NCI-H2107 treated with DMSO at 0.1 percent for 48 hours (cell line): ENCODE measurements around the gene TMEM259.

Experiments used
- DNase-seq: peaks from one replicate; lab custom pipeline; 2025; ENCODE audit not compliant: unreplicated experiment; lab: John Stamatoyannopoulos, UW

TMEM259 gene

GRCh38 chr19:1020868-1021425 is at the start of gene TMEM259:
TSS of gene TMEM259 (minus strand) at chr19:1021123. CDS start at chr19:1020996, 127 bp downstream.
- DNase-seq = peak; percentile 93

GRCh38 chr19:1070576-1070930 is 49.6 kb upstream of the TMEM259 start:
- DNase-seq = no peak

DNA sequence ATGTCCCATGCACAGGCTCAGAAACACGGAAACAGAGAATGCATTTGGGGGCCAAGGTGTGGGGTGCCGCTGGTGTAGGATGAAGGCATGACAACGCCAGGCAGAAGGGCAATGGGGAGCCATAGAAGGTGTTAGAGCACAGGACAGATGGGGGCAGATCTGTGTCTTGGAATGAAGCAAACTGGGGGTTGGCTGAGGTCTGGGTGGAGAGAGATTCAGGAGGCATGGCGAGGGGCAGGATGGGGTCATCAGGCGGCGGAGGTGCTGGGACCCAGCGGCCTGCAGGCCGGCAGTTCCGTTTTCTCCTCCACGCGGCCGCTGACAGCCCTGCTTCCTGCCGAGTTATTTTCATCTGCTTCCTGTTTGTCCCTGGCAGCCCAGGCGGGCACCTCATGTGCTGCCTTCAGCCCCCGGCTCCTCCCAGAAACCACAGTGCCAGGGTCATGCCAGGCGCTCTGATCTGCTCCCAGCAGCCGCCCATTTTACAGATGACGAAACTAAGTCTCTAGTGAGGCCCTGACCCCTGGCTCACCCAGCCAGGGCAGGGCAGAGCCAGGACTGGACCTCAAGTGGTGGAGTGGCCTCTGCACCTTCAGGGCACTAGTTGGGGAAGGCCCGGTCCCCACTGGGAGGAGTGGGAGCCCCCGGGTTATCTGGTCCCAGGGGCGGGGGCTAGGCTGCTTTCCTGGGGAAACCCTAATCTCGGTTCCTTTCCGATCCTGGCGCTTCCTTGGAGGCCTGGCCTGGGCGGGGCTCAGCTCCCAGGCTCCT is 48.3 kb upstream of the TMEM259 start:
- no peak for DNase-seq

- no peak for DNase-seq
Measured at GRCh38 chr19:1068009-1069001, 47.4 kb upstream of the TMEM259 start.

DNA sequence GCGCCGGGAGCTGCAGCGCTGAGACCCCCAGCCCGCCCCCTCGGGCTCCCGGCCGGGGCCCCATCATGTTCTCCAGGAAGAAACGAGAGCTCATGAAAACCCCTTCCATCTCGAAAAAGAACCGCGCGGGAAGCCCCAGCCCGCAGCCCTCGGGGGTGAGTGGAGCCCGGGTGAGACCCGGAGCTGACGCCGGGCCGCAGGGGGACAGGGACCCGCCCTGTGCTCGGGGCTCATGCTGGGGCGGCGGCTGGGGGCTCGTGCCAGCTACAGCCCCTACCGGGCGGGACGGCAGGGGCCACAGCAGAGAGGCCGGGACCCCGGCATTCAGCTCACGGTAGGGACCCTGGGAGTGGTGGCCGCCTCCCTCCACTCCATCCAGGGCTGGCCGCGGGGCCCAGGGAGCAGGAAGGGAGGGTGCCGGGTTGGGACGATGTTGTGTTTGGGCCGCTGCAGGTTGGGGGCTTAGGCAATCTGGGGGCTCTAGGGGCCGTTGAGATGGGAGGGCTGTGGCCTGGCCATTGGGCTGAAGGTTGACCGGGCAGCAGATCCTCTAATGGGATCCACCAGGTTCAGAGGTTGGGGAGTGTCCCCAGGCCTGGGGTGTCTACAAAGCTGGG is 46.5 kb upstream of the TMEM259 start:
- DNase-seq = no peak

DNA sequence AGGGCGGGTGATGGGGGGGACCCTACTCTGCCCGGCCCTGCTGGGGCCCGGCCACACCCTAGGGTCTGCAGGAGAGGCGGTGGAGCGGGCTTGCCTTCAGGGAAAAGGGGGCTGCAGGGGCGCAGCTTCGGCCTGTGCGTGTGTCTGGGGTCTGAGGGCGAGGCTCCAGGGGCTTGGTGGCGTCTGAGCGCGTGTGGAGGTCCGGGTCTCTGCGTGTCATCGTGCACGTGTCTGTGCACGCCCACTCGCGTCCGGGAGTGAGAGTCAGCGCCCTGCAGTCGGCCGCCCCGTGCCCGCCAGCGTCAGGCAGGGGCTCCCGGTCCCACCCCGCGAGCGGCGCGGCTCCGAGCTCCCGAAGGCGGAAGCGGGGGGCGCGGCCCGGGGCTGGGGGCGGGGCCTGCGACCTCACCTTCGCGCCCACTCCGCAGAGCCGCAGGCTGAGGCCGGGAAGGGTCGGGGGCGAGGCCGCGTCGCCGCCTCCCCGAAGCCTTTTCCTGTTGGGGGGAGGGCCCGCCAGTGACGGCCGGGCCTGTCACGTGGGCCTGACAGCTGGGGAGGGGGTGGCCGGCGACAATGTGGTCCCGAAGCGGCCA is 45.9 kb upstream of the TMEM259 start, which contains the start of gene ARHGAP45:
Gene ARHGAP45, plus strand, starts transcription at position 420 of the 593 bp plus-strand sequence. CDS start 239 bp downstream, outside the sequence.
- DNase-seq = no peak

GRCh38 chr19:1066251-1066747 is 45.4 kb upstream of the TMEM259 start:
- DNase-seq = no peak

GRCh38 chr19:1065606-1066109 is 44.7 kb upstream of the TMEM259 start:
- DNase-seq = no peak

DNA sequence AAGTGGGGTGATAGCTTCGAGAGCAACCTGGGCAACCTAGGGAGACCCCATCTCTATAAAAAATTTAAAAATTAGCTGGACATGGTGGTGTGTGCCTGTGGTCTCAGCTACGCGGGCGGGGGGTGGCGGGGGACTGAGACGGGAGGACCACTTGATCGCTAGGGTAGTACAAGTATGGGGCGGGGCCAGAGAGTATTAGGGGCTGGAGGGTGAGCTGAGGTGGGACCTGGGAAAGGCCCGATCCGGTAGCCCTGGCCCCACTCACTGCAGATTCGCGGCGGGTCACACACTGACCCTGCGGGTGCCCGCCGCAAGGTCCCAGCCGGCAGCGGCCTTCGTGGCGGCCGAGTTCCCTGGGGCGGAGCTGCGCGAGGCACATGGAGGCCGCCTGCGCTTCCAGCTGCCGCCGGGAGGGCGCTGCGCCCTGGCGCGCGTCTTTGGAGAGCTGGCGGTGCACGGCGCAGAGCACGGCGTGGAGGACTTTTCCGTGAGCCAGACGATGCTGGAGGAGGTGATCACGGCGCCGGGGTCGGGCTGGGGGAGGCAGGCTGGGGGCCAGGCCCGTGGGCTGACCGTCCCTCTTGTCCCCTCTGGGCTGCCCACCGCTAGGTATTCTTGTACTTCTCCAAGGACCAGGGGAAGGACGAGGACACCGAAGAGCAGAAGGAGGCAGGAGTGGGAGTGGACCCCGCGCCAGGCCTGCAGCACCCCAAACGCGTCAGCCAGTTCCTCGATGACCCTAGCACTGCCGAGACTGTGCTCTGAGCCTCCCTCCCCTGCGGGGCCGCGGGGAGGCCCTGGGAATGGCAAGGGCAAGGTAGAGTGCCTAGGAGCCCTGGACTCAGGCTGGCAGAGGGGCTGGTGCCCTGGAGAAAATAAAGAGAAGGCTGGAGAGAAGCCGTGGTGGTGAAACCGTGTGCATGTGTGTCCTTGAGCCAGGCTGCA is 44.0 kb upstream of the TMEM259 start:
- DNase-seq = no peak

DNA sequence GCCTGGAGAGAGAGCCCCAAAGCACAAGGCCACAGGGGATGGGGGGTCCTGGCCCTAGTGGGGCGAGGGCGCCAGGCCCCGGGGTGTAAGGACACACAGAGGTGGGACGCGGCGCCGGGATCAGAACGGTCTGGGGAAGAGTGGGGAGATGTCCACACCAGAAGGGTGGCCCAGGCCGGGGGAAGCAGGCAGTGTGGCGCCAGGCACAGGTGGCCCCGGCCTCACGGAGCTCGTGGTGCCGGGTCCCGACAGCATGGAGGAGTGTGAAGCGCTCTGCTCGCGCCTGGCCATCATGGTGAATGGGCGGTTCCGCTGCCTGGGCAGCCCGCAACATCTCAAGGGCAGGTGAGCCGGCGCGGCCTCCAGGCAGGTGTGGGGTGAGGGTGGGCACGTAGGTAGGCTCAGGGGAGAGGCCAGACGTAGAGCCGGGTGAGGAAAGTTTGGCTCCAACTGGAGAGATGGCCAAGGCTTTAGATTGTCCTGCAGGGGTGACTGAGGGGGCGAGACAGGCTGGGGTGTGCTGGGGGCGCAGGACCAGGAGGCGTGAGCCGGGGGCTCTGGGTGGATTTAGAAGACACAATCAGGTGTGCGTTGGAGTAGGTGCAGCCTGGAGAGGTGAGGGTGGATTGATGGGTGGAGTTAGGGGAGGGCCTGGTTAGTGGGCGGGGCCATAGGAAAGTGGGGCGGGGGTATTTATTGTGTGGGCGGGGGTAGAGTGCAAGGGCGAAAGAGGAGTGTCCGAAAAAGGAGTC is 43.2 kb upstream of the TMEM259 start:
- no peak for DNase-seq

- DNase-seq = no peak
Measured at GRCh38 chr19:1063030-1063908, 42.3 kb upstream of the TMEM259 start.

DNA sequence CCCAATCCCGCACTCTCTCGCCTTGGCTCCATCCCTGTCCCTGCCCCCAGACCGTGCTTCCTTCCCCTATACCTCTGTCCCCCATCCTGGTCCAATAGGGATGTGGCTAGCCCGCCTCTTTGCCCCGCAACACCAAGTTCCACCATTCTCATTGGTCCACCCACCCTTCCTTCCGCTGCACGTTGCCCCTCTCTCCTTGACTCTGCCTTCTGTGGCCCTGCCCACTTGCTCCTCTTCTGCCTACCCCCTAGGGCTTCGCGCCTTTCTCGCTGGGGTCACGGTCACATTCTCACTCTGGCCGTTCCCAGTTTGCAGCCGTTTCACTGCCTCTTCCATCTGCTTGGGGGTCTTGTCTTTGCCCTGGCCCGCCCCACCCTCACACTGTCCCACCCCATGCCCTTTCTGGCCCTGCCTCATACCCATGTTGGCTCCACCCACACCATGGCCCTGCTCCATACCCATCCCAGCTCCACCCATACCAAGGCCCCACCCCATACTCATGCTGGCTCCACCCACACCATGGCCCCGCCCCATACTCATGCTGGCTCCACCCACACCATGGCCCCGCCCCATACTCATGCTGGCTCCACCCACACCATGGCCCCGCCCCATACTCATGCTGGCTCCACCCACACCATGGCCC is 41.6 kb upstream of the TMEM259 start:
- DNase-seq = no peak

DNA sequence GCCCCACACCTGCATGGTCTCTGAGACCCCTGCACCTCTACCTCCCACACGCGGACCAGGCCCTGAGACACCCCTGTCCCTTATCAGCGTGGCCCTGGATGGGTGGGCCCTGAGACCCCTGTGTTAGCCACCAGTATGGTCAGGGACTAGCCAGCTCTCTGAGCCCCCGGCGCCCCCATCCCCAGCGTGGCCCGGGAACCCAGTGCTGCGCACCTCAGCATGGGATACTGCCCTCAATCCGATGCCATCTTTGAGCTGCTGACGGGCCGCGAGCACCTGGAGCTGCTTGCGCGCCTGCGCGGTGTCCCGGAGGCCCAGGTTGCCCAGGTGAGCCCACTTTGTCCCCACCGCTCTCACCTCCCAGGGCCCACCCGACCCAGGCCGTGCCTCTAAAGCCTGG is 41.1 kb upstream of the TMEM259 start:
- no peak for DNase-seq

DNA sequence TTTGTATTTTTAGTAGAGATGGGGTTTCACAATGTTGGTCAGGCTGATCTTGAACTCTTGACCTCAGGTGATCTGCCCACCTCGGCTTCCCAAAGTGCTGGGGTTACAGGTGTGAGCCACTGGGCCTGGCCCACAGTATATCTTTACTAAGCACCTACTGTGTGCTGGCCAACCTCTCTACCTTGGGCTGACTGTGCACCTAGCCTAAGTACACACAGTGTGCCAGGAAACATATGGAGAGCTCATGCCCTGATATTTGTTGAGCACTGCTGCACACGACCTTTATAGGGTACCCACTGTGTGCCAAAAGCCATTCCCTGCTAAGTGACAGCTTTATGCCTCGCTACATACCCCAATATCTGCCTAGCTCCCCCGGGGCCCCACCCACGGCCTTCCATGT is 39.8 kb upstream of the TMEM259 start:
- no peak for DNase-seq

DNA sequence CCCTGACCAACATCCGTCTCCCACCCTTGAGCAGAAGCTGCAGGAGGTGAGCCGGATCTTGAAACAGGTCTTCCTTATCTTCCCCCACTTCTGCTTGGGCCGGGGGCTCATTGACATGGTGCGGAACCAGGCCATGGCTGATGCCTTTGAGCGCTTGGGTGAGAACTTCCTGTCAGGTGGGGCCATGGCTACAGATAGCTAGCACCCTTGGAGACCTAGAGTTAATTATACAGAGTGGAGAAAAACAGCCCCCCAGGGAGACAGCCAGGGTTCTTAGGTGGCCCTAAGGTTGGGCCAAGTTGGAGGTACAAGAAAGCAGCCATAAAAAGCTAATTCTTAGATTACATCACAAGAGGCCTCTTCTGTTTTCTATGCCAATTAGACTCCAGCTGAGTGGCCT is 37.2 kb upstream of the TMEM259 start:
- DNase-seq = no peak

- no peak for DNase-seq
Measured at GRCh38 chr19:1057176-1057855, 36.4 kb upstream of the TMEM259 start.
